CD4-positive, alpha-beta T cell treated with Interleukin-21 for 1 hour (primary cell): ENCODE results near the gene SCEL.
"Not testable (repeated sequence)": the region's sequence is repeated elsewhere in the genome, so short reads cannot be mapped to it uniquely, and the experiment has no call there.

Experiments
- DNase-seq: peaks from one replicate; pipeline ENCODE4 v3.0.0-alpha.2; 2020

Gene SCEL

DNA sequence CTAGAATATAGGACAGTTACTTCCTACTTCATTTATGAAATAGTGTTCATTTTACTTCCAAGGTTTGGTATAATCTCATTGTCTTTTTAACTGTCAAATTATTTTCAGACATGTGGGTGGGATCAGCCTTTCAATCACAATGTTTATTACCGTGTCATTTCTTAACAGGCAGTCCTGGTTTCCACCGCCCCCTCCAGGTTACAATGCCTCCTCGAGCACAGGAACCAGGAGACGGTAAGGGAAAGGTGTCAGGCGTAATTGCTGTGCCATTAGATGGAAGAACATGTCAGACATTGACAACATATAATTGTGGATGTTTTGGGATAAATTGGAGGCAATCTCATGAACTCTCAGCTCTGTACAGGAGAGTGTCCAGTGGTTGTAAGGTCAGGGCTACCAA, 36.5 kb downstream of the SCEL start:
- no peak for DNase-seq

DNA sequence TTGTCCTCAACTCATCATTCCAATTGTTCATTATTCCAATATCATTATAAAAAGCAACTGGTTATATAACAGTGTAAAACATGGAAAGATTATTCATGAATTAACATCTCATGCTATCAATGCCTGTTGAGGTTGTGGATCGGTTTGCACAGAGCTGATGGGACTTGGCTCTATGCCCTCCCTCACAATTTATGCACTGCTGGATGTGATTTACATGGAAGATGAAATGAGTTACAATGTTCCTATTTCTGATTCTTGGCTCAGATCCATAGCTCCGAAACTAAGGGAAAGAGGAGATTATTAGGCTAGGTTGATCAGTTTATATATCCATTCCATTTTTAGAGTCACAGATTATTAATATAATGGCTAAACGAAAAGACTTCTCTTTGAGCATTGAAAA, 38.6 kb downstream of the SCEL start:
- DNase-seq, result no peak

DNA sequence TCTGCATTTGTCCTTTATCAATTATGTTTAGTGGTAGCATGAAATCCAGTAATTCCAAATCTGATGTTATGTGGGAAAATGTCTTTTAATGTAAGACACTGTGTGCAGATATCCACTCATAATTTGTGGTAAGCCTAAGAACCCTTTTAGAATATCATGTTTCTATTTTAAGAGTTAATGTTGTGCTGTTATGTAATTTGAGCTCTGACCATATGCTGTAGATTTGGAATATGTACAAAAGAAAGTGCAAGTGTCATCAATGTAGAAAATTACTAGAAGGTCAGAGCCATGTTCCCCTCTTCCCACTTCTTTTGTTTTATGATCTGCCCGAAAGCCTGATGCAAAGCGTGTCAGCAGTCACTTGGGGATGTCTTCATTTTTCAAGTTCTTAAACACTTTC, 44.5 kb downstream of the SCEL start:
- no peak for DNase-seq

- no peak for DNase-seq
These were observed 45.2 kb downstream of the SCEL start for GRCh38 chr13:77580748-77581147.

- DNase-seq, result no peak
These were observed 48.1 kb downstream of the SCEL start for GRCh38 chr13:77583581-77583980.

DNA sequence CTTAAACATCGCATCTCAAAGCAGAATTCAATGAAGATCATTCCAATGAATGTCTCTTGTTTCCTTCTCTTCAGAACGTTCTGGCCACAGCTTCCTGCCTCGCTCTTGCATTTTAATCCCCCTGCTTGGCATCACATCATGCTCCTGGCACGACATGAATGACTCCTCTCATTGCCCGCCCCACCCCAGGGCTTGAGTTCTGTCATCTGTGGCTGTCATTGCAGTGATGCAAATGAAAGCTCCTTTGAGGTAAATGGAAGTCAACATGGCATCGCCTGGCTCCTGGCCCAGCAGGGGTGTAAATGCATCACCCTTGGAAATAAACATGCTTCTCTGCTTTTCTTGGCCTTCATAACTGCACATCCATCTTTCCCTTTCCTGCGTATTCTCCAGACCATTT, 48.6 kb downstream of the SCEL start:
- no peak for DNase-seq

- DNase-seq, result no peak
These were observed 59.8 kb downstream of the SCEL start for GRCh38 chr13:77595166-77595810.

DNA sequence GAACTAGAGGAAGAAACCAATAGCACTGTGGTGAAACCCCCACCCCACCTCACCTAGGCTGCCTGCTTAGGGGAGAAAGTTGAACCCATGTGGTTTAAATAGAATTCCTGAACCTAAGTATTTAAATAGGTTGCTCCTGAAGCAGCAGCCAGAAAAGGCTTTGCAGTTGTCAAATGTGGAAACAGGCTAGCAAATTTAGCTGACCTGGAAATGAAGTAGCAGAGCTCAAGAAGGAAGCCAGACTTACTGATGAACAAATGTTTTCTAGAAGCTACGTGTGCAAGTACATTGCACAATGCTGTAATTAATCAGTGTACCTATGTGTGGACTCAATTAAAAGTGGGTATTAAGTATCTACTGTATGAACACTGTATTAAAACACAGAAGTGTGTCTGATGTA, 61.3 kb downstream of the SCEL start:
- DNase-seq, result no peak

DNA sequence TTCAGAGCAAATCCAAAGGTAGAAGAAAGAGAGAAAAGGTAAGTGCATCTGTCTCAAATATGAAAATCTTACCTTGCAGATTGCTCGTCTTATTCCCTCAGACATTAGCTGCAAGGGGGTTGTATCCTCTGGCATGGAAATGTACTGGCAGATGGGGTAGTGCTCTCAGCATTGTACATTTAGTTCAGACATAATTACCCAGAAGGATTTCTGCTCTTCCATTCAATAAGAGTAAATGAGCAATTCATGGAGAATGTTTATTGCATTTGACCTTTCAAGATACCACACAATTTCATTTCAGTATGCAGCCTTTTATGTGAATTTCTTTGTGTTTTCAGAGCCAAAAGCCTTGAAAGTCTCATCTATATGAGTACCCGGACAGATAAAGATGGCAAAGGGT, 63.8 kb downstream of the SCEL start:
- no peak for DNase-seq

DNA sequence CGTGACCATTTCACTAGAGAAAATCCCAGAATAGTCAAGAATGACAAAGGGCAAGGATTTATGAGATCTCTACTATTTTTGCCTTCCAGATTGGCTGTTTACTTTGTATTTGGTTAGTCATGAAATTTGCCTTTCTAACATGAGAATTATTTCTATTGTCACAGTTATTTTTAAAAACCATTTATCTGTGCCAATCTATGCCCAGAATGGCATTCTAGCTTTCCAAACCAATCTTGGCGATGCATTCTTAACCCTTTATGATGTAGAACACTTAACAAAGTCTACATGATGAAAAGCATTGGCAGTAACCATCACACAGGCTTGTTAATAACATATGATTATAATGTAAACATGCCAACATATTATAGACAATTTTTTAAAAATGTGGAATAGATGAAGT, 65.2 kb downstream of the SCEL start:
- DNase-seq, result no peak

- no peak for DNase-seq
These were observed 75.6 kb downstream of the SCEL start for GRCh38 chr13:77611068-77611467.

DNA sequence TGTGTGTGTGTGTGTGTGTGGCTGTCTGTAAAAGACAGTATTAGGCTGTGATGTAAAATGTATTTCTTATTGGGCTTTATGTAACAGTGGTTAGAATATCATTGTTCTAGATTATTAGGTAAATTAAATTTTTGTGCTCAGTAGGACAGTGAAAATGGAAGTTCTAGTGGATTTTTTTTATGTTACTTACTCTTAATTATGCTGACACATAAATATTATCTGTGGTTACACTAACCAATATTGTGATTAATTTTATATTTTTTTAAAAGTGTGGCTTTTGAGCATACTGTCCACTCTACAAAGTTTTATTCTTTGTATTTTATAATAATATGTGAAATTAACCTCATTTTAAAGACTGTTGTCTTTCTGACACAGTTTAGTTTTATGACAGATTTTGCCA, 80.5 kb downstream of the SCEL start:
- DNase-seq, result no peak

DNA sequence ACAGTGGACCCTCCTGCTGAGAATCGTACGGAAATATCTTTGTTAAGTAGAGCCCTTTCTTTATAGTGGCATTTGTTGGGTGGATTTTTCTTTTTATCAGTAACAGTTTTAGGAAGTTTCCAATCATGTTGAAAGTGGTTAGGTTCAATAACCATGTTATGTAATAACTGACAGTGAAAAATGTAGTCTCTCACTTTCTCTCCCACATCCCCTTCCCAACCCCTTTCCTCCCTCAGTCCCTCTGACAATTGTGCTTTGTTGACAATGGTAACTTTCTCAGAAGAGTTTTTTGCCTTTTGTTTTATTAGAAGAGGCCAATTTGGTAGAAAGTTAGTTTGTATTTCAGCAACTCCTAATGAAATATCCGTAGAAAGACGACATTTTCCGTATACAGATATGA, 84.1 kb downstream of the SCEL start:
- no peak for DNase-seq

- DNase-seq, result no peak
These were observed 84.6 kb downstream of the SCEL start for GRCh38 chr13:77620138-77620537.

GRCh38 chr13:77623806-77624205, 88.3 kb downstream of the SCEL start:
- DNase-seq, result no peak

DNA sequence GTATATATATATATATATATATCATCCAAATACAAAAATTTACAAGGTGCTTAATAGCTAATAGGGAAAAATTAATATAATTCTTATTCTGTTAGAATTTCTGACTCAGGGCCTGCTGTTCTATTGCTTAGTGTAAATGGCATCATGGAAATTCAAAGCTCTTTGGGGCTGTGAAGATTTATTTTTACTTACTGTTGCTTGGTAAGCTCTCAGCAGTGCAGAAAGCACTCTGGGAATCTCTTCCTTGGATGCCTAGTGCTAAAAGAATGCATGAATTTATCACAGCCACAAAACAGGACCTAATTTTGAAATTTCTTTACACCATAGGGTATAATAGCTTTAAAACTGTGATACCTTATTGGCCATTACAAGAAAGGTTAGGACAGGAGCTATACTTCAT, 92.7 kb downstream of the SCEL start:
- no peak for DNase-seq

GRCh38 chr13:77637588-77637987, 102.1 kb downstream of the SCEL start:
- DNase-seq, result no peak

DNA sequence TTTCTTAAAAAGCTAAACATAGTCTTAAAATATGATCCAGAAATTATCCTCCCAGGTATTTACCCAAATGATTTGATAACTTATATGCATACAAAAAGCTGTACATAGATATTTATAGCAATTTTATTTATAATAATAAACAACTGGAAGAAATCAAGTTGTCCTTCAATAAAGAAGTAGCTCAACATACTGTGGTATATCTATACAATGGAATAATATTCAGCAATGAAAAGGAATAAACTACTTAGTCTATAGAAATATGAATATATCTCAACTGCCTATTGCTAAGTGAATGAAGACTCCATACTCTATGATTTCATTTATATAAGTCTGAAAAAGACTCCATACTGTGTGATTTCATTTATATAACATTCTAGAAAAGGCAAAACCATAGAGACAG, 114.9 kb downstream of the SCEL start:
- no peak for DNase-seq

DNA sequence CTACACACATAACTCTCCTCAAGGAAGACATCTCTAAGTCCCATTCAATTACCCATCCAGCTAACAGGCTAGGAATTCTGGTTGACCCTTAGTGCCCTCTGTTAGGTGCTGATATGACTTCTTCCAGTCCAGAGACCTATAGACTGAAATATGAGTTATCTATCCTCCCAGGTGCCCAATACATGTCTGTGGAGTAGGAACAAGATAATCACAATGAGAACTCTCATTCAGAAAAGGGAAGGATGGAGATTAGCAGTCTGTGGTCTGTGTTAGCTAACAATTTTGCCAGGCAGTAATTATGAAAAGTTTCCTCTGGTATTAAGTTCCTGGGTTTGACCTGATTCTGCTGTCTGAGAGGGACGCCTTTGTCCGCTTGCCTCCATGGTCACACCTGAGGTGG, 117.8 kb downstream of the SCEL start:
- DNase-seq, result no peak

- DNase-seq, result not testable (repeated sequence)
These were observed 124.5 kb downstream of the SCEL start for GRCh38 chr13:77660016-77660415.

DNA sequence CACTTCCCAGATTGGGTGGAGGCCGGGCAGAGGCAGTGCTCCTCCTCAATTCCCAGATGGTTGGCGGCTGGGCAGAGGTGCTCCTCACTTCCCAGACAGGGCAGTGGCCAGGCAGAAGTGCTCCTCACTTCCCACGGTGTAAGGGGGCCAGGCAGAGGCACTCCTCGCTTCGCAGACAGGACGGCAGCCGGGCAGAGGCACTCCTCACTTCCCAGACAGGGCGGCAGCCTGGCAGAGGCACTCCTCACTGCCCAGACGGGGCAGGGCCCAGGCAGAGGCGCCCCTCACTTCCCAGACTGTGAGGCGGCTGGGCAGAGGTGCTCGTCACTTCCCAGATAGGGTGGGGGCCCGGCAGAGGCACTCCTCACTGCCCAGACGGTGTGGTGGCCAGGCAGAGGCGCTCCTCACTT, 125.3 kb downstream of the SCEL start:
- DNase-seq, result no peak

- DNase-seq, result not testable (repeated sequence)
These were observed 126.8 kb downstream of the SCEL start for GRCh38 chr13:77662301-77662700.

DNA sequence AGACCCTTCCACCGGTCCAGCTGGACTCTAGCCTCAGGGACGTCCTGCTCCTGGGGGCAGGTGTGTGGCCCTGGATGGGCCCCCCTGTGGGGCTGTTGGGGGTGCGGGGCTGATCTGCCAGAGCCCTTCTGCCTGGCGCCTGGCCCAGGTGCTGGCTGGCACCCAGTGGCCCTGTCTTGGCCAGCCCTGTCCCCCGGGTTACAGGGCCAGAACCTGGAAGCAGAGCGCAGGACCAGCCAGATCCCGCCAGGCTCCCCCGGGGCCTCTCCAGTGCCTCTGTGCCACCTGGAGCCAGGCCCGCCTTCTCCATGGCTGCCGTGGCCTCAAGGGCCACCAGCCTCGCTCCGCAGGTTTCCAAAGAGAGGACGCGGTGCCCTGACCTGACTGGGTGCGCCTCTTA, 127.3 kb downstream of the SCEL start:
- DNase-seq, result not testable (repeated sequence)

GRCh38 chr13:77674852-77675251, 139.3 kb downstream of the SCEL start:
- DNase-seq, result no peak

GRCh38 chr13:77678691-77679235, 143.3 kb downstream of the SCEL start:
- no peak for DNase-seq
